H1 (cell line): ENCODE results near the gene SHROOM4. TPM values are rescaled to one million over a fixed set of nuclear protein-coding genes. Genes with fewer than 3 reads are reported as not detected.

Experiments used
- CTCF ChIA-PET: fragments of 300-600 bp; sonication (Branson Sonifier 250); formaldehyde crosslinking; loops from one replicate; lab custom pipeline; 2021; ENCODE audit not compliant: partially characterized antibody; lab: Charles Lee
- POLR2A ChIA-PET: fragments of 300-600 bp; sonication (Branson Sonifier 250); formaldehyde crosslinking; loops from one replicate; lab custom pipeline; 2021; ENCODE audit warnings: inconsistent platforms; ENCODE audit not compliant: partially characterized antibody; lab: Charles Lee
- DNase-seq, 2 experiments: peaks; one replicate each; pipeline versions ENCODE4 v3.0.0 to v3.0.0-alpha.2; 2010 to 2022; ENCODE audit warnings: low spot score in 2 of 2, low read depth in 1 of 2, mixed read lengths in 1 of 2
- FAIRE-seq: peaks from 2 replicates; lab custom pipeline; 2011; peaks lifted over from hg19 to GRCh38; lab: Jason Lieb, UNC
- H2AFZ ChIP-seq: 2 replicates; pipeline ENCODE4 v1.8.1; 2012; ENCODE audit warnings: low read length, inconsistent platforms
- H2AK5ac ChIP-seq: 2 replicates; pipeline ENCODE4 v1.6.1; 2013; ENCODE audit warnings: low read depth, low read length
- H2BK120ac ChIP-seq: replicated peaks from 2 replicates; pipeline ENCODE3; 2013; ENCODE audit warnings: low read depth, low read length, inconsistent platforms
- H2BK12ac ChIP-seq: 2 replicates; pipeline ENCODE4 v1.6.1; 2013; ENCODE audit warnings: low read depth, low read length
- H2BK15ac ChIP-seq: 2 replicates; pipeline ENCODE4 v1.6.1; 2013; ENCODE audit warnings: low read length
- H2BK20ac ChIP-seq: 2 replicates; pipeline ENCODE4 v1.6.1; 2013; ENCODE audit warnings: low read length
- H2BK5ac ChIP-seq: 2 replicates; pipeline ENCODE4 v1.6.1; 2013; ENCODE audit warnings: low read depth, low read length
- H3K14ac ChIP-seq: 2 replicates; pipeline ENCODE4 v1.6.1; 2013; ENCODE audit warnings: inconsistent platforms; ENCODE audit not compliant: insufficient read length
- H3K18ac ChIP-seq: 2 replicates; pipeline ENCODE4 v1.6.1; 2013; ENCODE audit warnings: low read length; ENCODE audit errors: extremely low read depth
- H3K23ac ChIP-seq: 2 replicates; pipeline ENCODE4 v1.6.1; 2013; ENCODE audit warnings: inconsistent platforms; ENCODE audit not compliant: insufficient read length
- H3K23me2 ChIP-seq: 2 replicates; pipeline ENCODE4 v1.6.1; 2013; ENCODE audit warnings: low read depth, low read length
- H3K27ac ChIP-seq: 2 replicates; pipeline ENCODE4 v1.6.1; 2011; ENCODE audit warnings: low read depth, low read length, inconsistent platforms
- H3K27me3 ChIP-seq, 4 experiments: replicated peaks in 1 of 4; 1 replicate in 1 of 4; 2 replicates in 3 of 4; pipeline versions ENCODE4 v1.6.1 to v1.8.1; 2011 to 2013; ENCODE audit warnings: low read length in 3 of 4, mild to moderate bottlenecking in 3 of 4, inconsistent platforms in 2 of 4, mixed read lengths in 2 of 4, moderate library complexity in 1 of 4; ENCODE audit not compliant: control insufficient read depth in 3 of 4, insufficient read depth in 3 of 4; ENCODE audit errors: extremely low read depth in 1 of 4
- H3K36me3 ChIP-seq, 4 experiments: 2 replicates each; pipeline versions ENCODE4 v1.6.1 to v1.8.1; 2011 to 2013; ENCODE audit warnings: mild to moderate bottlenecking in 4 of 4, low read length in 3 of 4, moderate library complexity in 2 of 4, control low read depth in 1 of 4, inconsistent platforms in 1 of 4; ENCODE audit not compliant: insufficient read depth in 4 of 4, control insufficient read depth in 2 of 4
- H3K4ac ChIP-seq: replicated peaks from 2 replicates; pipeline ENCODE3; 2013; ENCODE audit warnings: low read length, low read depth, mixed read lengths, inconsistent platforms; ENCODE audit not compliant: insufficient read length
- H3K4me1 ChIP-seq, 4 experiments: replicated peaks in 1 of 4; 1 replicate in 1 of 4; 2 replicates in 3 of 4; pipeline versions ENCODE4 v1.6.1 to v1.8.1; 2011 to 2013; ENCODE audit warnings: low read length in 3 of 4, inconsistent platforms in 2 of 4, mixed read lengths in 1 of 4; ENCODE audit not compliant: insufficient read depth in 4 of 4, control insufficient read depth in 3 of 4
- H3K4me2 ChIP-seq, 2 experiments: 2 replicates each; pipeline versions ENCODE4 v1.6.1 to v1.8.1; 2011 to 2013; ENCODE audit warnings: low read depth in 2 of 2, low read length in 2 of 2, control low read depth in 1 of 2, inconsistent platforms in 1 of 2, mild to moderate bottlenecking in 1 of 2; ENCODE audit not compliant: insufficient read depth in 1 of 2
- H3K4me3 ChIP-seq, 4 experiments: fragments of 200-600, 300-600 bp in 1 of 4; sonication (generic), shearing (Covaris generic), sonication (Bioruptor Twin) in 1 of 4; 2 replicates each; pipeline versions ENCODE4 v1.5.1 to v1.8.1; 2011 to 2016; ENCODE audit warnings: low read length in 4 of 4, low read depth in 3 of 4, control low read depth in 2 of 4, inconsistent platforms in 2 of 4, mild to moderate bottlenecking in 2 of 4, mixed read lengths in 1 of 4, moderate library complexity in 1 of 4; ENCODE audit not compliant: insufficient read depth in 2 of 4; ENCODE audit errors: extremely low read depth in 1 of 4
- H3K56ac ChIP-seq: replicated peaks from 2 replicates; pipeline ENCODE3; 2013; ENCODE audit warnings: low read depth, mild to moderate bottlenecking, mixed read lengths, low read length, inconsistent platforms; ENCODE audit not compliant: insufficient read length
- H3K79me1 ChIP-seq: 2 replicates; pipeline ENCODE4 v1.6.1; 2013; ENCODE audit warnings: low read depth, low read length, control low read depth
- H3K79me2 ChIP-seq, 2 experiments: 2 replicates each; pipeline versions ENCODE4 v1.6.1 to v1.8.1; 2012 to 2013; ENCODE audit warnings: low read length in 2 of 2, mild to moderate bottlenecking in 2 of 2, inconsistent platforms in 1 of 2; ENCODE audit not compliant: insufficient read depth in 2 of 2, control insufficient read depth in 1 of 2
- H3K9ac ChIP-seq, 4 experiments: replicated peaks in 1 of 4; 1 replicate in 1 of 4; 2 replicates in 3 of 4; pipeline versions ENCODE4 v1.6.1 to v1.8.1; 2011 to 2013; ENCODE audit warnings: low read depth in 3 of 4, low read length in 3 of 4, control low read depth in 2 of 4, mild to moderate bottlenecking in 2 of 4, moderate library complexity in 2 of 4, inconsistent platforms in 1 of 4; ENCODE audit errors: extremely low read depth in 1 of 4
- H3K9me3 ChIP-seq, 2 experiments: 2 replicates each; pipeline versions ENCODE4 v1.6.1 to v1.8.1; 2012 to 2013; ENCODE audit warnings: mild to moderate bottlenecking in 2 of 2, moderate library complexity in 2 of 2, control low read depth in 1 of 2, inconsistent platforms in 1 of 2, low read depth in 1 of 2, low read length in 1 of 2, mixed read lengths in 1 of 2; ENCODE audit not compliant: insufficient read depth in 2 of 2
- H4K20me1 ChIP-seq, 2 experiments: replicated peaks in 1 of 2; 2 replicates each; pipeline versions ENCODE3 to v1.8.1; 2011 to 2013; ENCODE audit warnings: inconsistent platforms in 2 of 2, low read length in 2 of 2, mild to moderate bottlenecking in 1 of 2; ENCODE audit not compliant: insufficient read depth in 2 of 2, control insufficient read depth in 1 of 2
- H4K5ac ChIP-seq: 2 replicates; pipeline ENCODE4 v1.6.1; 2013; ENCODE audit warnings: low read length, low read depth, mixed read lengths, inconsistent platforms; ENCODE audit not compliant: insufficient read length
- H4K8ac ChIP-seq: 2 replicates; pipeline ENCODE4 v1.8.0; 2013; ENCODE audit warnings: mild to moderate bottlenecking, moderate library complexity, low read length, inconsistent platforms; ENCODE audit not compliant: insufficient read depth; ENCODE audit errors: extremely low read depth
- H4K91ac ChIP-seq: replicated peaks from 2 replicates; pipeline ENCODE3; 2013; ENCODE audit warnings: low read length, mixed read lengths, inconsistent platforms; ENCODE audit not compliant: insufficient read length
- PHF8 ChIP-seq: fragments of 200-600 bp; sonication (generic); conservative IDR thresholded peaks from 2 replicates; pipeline ENCODE4 v1.7.1; 2012; ENCODE audit warnings: low read depth, mild to moderate bottlenecking, inconsistent platforms, low read length, moderate library complexity
- TBP ChIP-seq: IDR thresholded peaks from 2 replicates; pipeline ENCODE4 v1.6.1; 2011; ENCODE audit warnings: low read depth, low read length, improper control_type of control experiment
- WGBS, 2 experiments: shearing (Covaris generic) in 1 of 2; methylation state at CpG; one replicate each; pipeline versions ENCODE4 v1.1.6 to v1.1.7; 2013 to 2015; ENCODE audit warnings: low lambda C conversion rate in 2 of 2, mixed read lengths in 2 of 2, inconsistent platforms in 1 of 2, low coverage in 1 of 2, missing lambda C conversion rate in 1 of 2; ENCODE audit not compliant: insufficient replicate concordance in 2 of 2, insufficient coverage in 1 of 2, insufficient read length in 1 of 2; ENCODE audit errors: extremely low coverage in 1 of 2, missing lambda C conversion rate in 1 of 2; 5-methylcytosine and 5-hydroxymethylcytosine counted together
- polyA plus RNA-seq, 7 experiments: library from polyadenylated mRNA; depleted of rRNA in 3 of 7; stranded (reverse) in 5 of 7; unstranded in 2 of 7; fragments of >200 nt in 5 of 7; fragments of 200-250 nt in 2 of 7; gene quantifications; 1 replicate in 5 of 7; 2 replicates in 1 of 7; 4 replicates in 1 of 7; pipeline versions ENCODE4 v1.2.1 to v1.2.3, GENCODE V29; 2011 to 2013; ENCODE audit warnings: missing spikeins in 2 of 7, mixed read lengths in 2 of 7
- total RNA-seq: library from RNA; stranded (reverse); fragmentation: NEBNext Ultra II Directional; extraction: Animal tissue kit (Norgen Biotek cat#: 25700); gene quantifications from 2 replicates; pipeline ENCODE4 v1.2.1, GENCODE V29; 2021

Gene SHROOM4
- total and polyA plus RNA-seq, 2 of the 8 experiments (the other 6 are each of a cell fraction or from before 2014, with no cell fraction given) = 1.6 to 5.6 TPM

- H3K4me2 ChIP-seq = no peak overlapping the region
- CTCF ChIA-PET = interaction anchor here (1.0 to 2.9 kb wide), 2 partner anchors 8 to 53 kb away, joined by 3 to 7 read pairs; no protein-coding TSS in a partner anchor
- H2BK120ac ChIP-seq = no peak overlapping the region
- H4K20me1 ChIP-seq = no peaks in the 10 kb centered on the region
- H3K27me3 ChIP-seq = no peaks in the 10 kb centered on the region
- WGBS, 2 experiments = 81% methylated on average over 2 of the region's 2 CpGs; no CpG with 5 or more reads in 1 of the 2 experiments
- no peak overlapping the region for H3K4ac ChIP-seq
- H3K36me3 ChIP-seq = no peaks in the 10 kb centered on the region
- no peak overlapping the region for H2BK5ac ChIP-seq
- no peak overlapping the region for H3K27ac ChIP-seq
- H3K9ac ChIP-seq = no peak overlapping the region
- TF ChIP-seq TBP (no peak), PHF8 (no peak)
- TF ChIP-seq, all 59 proteins: peak for 0
- POLR2A ChIA-PET = no interaction called here
- no peak for DNase-seq
- Histone ChIP-seq H3K23ac (no peak overlapping the region), H3K79me2 (no peaks in the 10 kb centered on the region), H4K8ac (no peak overlapping the region), H2AFZ (no peak overlapping the region), H3K23me2 (no peaks in the 10 kb centered on the region), H3K18ac (no peak overlapping the region), H2BK20ac (no peak overlapping the region), H3K9me3 (no peaks in the 10 kb centered on the region), H2AK5ac (no peak overlapping the region), H3K79me1 (no peaks in the 10 kb centered on the region), H3K4me1 (peaks cover 0 to 4% (median 1%) of the 10 kb centered on the region in 4 experiments; a peak in 2 of 7 replicates), H2BK12ac (no peak overlapping the region), H4K91ac (no peak overlapping the region), H3K4me3 (no peak overlapping the region), H3K14ac (no peak overlapping the region), H3K56ac (no peak overlapping the region), H2BK15ac (no peak overlapping the region), H4K5ac (no peak overlapping the region)
- FAIRE-seq = no peak
Measured at GRCh38 chrX:50627696-50628095, 186.3 kb downstream of the SHROOM4 start.
